Retina (tissue), 1 donor: ENCODE measurements around the gene CDKN2C.
"Not testable (repeated sequence)": the region's sequence is repeated elsewhere in the genome, so short reads cannot be mapped to it uniquely, and the experiment has no call there.

Experiments used
- DNase-seq: peaks from one replicate; pipeline ENCODE4 v3.0.0-alpha.2; 2016

CDKN2C gene

DNA sequence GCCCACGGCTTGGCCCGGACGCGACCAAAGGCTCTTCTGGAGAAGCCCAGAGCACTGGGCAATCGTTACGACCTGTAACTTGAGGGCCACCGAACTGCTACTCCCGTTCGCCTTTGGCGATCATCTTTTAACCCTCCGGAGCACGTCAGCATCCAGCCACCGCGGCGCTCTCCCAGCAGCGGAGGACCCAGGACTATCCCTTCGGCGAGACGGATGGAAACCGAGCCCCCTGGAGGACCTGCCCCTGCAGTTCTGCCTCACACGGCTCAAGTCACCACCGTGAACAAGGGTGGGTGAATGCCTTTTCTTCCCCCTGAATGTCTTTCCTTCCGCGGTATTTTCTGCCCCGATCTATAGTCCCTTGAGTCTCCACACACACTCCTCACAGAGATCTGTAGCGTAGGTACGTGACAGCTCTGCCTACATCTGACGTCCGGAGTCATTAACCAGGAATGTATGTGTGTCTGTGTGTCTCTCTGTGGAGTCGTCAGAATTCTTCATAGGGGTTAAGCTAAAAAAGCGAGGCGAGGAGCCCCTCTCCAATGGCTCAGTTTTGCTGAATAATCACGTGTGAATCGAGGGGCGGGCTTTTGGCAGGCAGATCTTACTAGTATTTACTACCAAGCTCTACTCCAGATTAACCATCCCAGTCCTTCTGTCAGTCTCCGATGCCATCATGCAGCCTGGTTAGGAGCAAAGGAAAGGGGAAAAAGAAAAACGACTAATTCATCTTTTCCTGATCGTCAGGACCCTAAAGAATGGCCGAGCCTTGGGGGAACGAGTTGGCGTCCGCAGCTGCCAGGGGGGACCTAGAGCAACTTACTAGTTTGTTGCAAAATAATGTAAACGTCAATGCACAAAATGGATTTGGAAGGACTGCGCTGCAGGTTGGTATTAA is at the start of gene CDKN2C:
Gene CDKN2C, plus strand, starts transcription at position 635 of the 898 bp plus-strand sequence. Its CDS starts 124 bp downstream, at position 759.
- DNase-seq: peak; percentile 85

DNA sequence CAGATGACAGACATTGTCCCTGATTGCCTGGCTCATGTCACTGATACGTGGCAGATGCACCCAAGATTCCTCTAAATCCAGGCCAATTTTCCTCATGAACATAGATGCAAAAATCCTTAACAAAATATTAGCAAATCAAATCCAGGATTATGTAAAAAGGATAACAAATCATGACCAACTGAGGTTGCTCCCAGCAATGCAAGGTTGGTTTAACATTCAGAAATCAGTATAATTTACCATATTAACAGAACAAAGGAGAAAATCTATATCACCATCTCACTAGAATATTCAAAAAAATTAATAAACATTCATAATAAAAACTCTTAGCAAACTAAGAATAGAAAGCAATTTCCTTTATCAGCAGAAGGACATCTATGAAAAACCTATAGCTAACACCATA is 49.6 kb upstream of the CDKN2C start:
- no peak for DNase-seq

DNA sequence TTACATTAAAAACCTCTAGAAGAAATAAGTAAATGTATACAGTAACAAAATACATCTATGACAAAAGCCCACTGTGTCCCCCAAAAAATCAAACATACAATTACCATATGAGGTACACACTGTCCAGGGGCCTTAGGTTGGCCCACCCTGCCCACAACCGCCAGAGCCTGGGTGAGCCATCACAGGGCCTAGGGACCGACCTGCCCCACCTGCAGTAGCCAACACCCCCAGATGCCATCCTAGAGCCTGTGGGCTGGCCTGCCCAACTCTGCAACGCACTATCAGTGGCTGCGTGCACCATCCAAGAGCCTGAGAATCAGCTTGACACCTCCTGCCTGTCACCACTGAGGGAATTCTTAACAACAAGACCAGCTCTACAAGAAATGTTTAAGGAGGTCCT is 49.0 kb upstream of the CDKN2C start:
- no peak for DNase-seq

DNA sequence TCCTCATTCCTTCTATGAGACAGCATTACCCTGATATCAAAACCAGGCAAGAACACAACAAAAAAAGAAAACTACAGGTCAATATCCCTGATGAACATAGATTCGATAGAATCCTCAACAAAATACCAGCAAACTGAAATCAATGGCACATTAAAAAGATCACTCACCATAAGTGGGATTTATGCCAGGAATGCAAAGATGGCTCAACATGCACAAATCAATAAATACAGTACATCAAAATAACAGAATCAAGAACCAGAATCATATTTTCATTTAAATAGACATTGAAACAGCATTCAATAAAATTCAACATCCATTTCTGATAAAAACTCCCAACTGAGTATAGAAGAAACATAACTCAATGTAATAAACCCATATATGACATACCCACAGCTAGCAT is 46.5 kb upstream of the CDKN2C start:
- no peak for DNase-seq

DNA sequence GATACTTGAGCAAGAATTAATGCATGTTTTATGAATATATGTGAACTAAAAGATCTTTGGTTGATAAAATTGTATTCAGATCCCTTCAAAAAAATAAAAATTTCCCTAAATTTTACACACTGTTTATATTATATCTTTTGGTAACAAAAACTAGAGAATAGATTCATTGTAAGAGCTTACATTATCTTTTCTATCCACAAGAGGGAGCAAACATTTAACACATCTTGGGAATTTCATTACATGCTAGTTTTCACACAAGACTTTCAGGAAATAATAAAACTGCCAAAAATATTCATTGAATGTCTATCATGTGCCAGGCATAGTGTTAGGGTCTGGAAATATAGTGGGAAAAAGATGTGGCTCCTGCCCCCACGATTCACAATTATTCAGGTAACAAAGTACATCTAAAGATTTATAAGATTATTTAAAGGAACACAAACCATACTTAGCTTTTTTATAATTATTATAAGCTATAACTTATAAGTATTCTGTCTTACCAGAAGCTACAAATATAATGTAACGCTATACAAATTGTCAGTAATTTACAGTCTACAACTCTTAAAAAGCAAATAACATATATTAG is 40.6 kb upstream of the CDKN2C start:
- DNase-seq: no peak

DNA sequence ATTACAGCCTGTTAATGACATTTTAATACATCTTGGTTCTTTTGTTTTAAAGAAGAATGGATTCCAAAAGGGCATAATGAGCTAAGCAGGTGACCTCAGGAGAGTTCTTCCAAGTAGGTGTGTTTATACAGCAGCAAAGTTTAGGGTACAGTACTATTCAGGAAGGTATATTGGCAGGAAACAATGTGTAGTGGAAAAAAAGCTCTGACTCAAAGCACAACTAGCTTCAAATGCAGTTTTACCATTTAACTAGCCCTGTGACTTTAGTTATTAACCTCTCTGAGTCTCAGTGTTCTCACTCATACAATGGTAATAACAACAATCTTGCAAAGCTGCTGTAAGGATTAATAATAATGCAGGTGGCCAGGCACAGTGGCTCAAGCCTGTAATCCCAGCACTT is 39.9 kb upstream of the CDKN2C start:
- DNase-seq: no peak

DNA sequence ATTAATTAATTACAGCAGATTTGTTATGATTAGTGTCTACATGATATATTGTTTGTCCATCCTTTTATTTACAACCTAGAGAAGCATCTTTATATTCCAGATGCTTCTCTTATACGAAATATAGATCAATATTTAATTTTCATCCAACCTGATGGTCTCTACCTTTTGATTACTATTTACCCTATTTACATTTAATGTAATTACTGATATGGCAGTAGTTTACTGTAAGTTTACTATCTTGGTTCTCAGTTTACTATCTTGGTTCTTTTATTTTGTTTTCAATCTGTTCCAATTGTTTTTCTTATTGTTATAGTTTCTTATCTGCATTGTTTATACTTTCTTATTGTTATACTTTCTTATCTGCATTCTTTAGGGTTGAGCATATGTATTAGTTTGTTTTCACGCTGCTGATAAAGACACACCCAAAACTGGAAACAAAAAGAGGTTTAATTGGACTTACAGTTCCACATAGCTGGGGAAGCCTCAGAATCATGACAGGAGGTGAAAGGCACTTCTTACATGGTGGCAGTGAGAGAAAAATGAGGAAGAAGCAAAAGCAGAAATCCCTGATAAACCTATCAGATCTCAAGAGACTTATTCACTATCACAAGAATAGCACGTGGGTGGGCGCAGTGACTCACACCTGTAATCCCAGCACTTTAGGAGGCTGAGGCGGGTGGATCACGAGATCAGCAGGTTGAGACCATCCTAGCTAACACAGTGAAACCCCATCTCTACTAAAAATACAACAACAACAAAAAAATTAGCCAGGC is 38.9 kb upstream of the CDKN2C start:
- DNase-seq: no peak

DNA sequence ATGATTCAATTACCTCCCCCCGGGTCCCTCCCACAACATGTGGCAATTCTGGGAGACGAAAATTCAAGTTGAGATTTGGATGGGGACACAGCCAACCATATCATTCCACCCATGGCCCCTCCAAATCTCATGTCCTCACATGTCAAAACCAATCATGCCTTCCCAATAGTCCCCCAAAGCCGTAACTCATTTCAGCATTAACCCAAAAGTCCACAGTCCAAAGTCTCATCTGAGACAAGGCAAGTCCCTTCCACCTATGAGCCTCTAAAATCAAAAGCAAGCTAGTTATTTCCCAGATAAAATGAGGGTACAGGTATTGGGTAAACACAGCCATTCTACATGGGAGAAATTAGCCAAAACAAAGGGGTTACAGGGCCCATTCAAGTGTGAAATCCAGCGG is 38.0 kb upstream of the CDKN2C start:
- DNase-seq: not testable (repeated sequence)

DNA sequence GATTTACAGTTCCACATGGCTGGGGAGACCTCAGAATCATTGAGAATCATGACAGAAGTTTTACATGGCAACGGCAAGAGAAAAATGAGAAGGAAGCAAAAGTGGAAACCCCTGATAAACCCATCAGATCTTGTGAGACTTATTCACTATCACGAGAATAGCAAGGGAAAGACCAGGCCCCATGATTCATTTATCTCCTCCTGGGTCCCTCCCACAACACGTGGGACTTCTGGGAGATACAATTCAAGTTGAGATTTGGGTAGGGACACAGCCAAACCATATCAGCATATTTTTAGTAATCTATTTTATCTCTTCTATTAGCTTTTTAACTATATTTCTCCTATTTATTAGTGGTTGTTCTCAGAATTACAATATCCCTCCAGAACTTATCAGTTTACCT is 36.3 kb upstream of the CDKN2C start:
- DNase-seq: not testable (repeated sequence)

DNA sequence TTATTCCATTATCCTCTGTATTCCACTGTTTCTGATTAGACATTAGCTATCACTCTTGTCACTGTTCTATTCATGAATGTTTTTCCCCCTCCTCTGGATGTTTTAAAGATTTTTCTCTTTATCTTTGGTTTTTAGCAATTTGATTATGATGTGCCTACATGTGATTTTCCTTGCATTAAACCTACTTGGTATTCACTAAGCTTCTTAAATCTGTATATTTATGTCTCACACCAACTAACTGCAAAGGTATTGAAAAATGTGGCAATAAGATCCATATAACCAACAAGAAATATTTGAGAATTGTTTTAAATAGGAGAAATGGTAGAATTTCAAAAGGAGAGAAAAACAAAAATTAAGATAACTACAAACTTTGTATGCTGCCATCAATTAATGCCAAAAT is 35.2 kb upstream of the CDKN2C start:
- DNase-seq: no peak

DNA sequence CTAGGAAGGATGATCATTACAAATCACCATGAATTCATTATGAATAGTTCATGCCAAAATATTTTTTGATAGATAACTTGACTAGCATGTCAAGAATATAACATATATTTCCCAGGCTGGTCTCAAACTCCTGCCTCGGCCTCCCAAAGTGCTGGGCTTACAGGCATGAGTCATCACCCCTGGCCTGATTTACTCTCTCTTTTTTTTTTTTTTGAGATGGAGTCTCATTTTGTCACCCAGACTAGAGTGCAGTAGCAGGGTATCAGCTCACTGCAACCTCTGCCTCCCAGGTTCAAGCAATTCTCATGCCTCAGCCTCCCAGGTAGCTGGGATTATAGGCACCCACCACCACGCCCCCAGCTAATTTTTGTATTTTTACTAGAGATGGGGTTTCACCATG is 34.8 kb upstream of the CDKN2C start:
- DNase-seq: not testable (repeated sequence)

DNA sequence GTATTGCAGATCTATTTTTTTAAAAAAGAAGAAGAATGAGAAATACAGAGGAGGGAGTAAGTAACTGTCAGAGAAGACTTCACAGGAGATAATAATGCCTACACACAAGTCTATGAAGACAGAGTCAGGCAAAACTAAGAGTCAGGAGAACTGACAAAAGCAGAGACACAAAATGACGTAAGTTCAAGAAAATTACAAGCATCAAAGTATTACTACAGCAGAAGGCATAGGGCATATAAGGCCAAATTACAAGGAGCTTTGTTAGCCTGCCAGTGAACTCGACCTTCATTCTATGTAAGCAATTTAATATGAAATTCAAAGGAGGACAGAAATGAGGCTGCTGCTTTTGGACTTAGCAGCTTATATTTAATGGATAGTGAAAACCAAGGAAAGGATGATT is 33.7 kb upstream of the CDKN2C start:
- no peak for DNase-seq

DNA sequence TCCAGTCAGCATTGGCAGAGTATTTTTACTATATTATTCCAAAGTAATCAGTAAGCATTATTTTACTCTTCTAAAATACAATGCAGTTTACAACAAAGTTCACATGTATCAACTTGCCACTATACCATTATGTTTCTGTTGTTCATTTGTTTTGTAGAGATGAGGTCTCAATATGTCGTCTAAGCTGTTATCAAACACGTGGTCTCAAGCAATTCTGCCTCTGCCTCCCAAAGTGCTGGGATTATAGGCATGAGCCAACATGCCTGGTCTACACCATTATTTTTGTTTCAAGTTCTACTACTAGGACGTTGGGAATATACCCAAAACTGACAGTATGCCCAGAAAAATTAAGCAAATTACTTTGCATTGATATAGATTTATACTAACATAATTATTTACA is 29.8 kb upstream of the CDKN2C start:
- no peak for DNase-seq

DNA sequence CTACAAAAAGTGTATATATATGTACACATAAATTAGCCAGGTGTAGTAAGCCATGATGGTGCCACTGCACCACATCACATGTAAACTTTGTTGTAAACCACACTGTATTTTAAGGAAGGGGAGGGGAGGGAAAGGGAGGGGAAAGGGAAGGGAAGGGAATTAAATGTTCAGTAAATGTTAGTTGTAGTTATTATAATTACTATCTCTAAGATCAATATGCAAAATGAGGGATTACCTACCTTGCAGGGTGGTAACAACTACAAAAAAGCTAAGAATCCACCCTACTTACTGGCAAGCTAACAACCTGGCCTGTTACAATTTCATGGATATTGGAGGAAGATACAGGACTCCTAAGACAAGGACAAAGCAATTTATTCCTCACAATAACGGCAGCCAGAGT is 27.7 kb upstream of the CDKN2C start:
- no peak for DNase-seq

DNA sequence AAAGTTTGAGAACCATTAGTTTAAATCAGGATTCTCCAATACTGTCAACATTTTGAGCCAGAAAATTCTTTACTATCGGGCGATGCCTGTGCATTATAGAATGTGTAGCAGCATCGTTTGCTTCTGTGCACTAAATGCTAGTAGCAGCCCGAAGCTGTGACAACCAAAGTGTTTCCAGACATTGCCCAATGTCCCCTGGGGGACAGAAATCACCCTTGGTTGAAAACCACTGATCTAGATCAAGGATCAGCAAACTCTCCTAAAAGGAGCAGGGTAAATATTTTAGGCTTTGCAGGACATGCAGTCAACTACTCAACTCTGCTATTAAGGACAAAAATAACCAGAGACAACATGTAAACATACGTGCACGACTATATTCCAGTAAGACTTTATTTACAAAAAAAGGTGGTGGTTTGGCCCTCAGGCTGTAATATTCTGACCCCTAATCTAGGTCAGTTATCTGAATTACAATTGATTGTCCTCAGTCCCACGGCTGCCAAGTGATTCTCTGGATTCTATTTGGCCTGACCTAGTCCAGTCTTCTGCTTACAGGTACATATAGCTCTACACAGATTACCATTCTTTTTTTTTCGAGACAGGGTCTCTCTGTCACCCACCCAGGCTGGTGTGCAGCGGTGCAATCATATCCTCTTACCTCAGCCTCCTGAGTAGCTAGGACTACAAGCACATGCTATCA is 20.6 kb upstream of the CDKN2C start:
- no peak for DNase-seq

DNA sequence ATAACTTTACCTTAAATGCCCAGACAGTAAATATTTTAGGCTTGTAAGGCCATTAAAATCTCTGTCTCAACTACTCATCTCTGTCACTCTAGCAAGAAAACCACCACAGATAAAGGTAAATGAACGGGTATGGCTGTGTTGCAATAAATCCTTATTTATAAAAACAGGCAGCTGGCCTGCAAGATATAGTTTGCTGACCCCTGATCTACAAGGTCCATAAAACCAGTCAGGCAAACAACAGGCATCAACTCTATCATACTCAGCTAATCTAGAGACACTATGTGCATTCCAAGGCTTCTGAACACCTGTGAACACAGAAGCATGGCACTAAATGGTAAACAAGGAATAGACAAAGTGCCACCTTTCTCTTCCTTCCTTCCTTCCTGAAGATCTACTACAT is 19.6 kb upstream of the CDKN2C start:
- no peak for DNase-seq

DNA sequence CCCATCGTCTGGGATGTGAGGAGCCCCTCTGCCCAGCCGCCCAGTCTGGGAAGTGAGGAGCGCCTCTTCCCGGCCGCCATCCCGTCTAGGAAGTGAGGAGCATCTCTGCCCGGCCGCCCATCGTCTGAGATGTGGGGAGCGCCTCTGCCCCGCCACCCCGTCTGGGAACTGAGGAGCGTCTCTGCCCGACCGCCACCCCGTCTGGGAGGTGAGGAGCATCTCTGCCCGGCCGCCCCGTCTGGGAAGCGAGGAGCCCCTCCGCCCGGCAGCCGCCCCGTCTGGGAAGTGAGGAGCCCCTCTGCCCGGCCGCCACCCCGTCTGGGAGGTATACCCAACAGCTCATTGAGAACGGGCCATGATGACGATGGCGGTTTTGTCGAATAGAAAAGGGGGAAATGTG is 17.5 kb upstream of the CDKN2C start:
- DNase-seq: not testable (repeated sequence)

DNA sequence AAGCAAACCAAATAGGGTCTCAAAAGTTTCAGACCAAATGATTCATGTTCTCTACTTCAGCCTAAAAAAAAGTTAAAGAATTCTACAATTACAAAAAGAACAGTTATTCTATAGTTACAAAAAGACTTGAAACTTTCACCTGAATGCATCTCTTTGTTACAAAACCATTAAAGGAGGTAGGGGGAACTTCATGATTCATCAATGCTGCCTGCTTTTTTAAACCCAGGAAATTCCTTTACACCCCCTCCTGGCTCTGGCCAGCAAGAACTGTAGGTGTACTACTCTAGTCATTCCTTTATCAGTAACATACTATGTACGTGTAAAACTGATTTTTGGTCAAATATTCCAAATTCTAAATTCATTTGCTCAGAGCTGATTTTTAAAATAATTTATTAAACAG is 14.9 kb upstream of the CDKN2C start:
- DNase-seq: no peak

DNA sequence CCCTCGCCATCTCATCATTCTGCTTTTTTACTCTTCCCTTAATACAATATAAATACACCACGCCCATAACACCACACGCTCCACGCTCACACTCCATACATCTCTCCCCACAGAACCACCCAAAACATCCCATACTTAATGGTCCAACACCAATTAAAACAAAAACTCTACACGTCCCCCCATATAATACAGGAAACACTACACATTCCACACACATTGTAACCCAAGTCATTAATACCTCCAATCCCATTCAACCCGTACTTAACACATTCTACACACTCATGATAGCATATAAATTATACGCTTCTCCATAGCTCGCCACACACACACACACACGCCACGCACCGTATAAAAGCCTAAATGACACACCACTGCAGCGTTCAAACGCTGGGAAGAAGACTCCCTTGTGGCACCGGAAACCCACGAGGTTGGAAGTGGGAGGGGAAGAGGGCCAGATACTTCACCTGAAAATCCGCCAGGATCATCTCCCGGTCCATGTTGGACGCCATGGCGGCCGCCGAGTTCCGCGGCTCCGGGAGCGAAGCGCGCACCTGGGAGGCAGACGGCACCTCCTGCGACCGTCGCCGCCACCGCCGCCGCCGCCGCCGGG is 10.6 kb upstream of the CDKN2C start:
- DNase-seq: no peak

DNA sequence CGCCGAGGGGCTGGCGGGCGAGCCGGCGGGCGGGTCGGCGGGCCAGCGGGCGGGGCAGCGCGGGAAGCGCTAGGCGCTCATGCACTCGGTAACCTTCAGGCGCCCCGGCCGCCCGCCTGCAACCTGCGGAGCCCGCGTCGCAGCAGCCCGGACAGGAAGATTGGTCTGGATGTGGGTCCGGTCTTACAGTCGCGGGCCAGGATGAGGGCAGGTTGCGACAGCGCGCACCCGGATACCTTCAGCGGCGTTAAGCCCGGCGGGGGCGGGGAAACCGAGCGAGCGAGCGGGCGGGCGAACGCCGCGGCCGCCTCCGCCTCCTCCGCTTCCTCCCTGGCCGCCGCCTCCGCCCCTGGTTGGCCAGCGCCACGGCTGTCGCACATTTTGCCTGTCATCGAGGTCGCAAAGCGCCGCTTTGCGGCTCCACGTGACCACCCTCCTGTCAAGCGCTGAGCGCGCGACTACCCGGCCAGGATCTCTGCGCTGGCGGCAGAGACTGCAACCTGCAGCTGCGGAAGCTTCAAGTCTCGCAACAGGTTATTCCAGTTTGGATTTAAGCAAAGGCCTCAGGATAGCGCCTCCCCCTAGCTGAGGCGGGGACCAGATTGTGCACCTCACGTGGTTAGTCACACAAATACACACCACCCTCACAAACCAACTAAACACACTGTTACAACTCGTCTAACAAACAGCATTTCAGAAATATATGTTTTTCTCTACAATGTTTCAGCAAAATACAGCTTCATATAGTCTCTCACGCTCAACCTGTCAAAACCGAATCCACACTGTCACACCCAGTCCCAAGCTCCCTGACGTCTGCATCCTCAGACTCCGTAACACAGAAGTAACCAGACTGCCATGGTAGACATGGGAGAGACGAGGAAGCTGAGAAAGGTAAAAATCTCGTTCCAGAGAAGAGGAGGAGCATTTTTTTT is 9.9 kb upstream of the CDKN2C start, which contains the start of gene FAF1:
Gene FAF1, minus strand, starts transcription at position 355 of the 932 bp plus-strand sequence. CDS start 456 bp downstream, outside the sequence.
- DNase-seq: peak; percentile 99

DNA sequence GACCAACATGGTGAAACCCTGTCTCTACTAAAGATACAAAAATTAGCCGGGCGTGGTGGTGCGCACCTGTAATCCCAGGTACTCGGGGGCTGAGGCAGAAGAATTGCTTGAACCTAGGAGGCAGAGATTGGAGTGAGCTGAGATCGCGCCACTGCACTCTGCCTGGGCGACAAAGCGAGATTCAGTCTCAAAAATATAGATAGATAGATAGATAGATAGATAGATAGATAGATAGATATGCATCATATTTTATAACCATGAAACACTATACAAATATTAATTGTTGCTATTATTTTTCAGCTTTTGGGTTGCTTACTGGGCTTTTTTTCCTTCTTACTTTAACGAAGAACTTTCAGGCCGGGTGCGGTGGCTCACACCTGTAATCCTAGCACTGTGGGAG is 5.2 kb upstream of the CDKN2C start:
- DNase-seq: no peak
